HL-60/S4 treated with phorbol 12-myristate 13-acetate at 8.2 ng/mL for 4 days and 3 days (cell line): ENCODE measurements around the gene GRIN2C.

Experiments used
- in situ Hi-C: fragments of 300-500 bp; cut with MboI; formaldehyde crosslinking; loops from 2 replicates; pipeline ENCODE4 v1.15.0; 2022; ENCODE audit warnings: low sequenced_read_pairs

The GRIN2C gene

GRCh38 chr17:74825952-74826719 is 33.5 kb downstream of the GRIN2C start:
- in situ Hi-C loops, result no loop called here

- in situ Hi-C loops, result no loop called here
Measured at GRCh38 chr17:74824961-74825627, 34.6 kb downstream of the GRIN2C start.

GRCh38 chr17:74822939-74823367 is 36.7 kb downstream of the GRIN2C start:
- in situ Hi-C loops, result no loop called here

- in situ Hi-C loops, result no loop called here
Measured at GRCh38 chr17:74822335-74822938, 37.2 kb downstream of the GRIN2C start.

- in situ Hi-C loops, result no loop called here
Measured at GRCh38 chr17:74821655-74822334, 37.9 kb downstream of the GRIN2C start.

GRCh38 chr17:74819801-74820436 is 39.8 kb downstream of the GRIN2C start:
- in situ Hi-C loops, result no loop called here

- in situ Hi-C loops, result no loop called here
Measured at GRCh38 chr17:74818291-74818938, 41.3 kb downstream of the GRIN2C start.

GRCh38 chr17:74816905-74817620 is 42.6 kb downstream of the GRIN2C start:
- in situ Hi-C loops, result no loop called here

GRCh38 chr17:74815550-74816370 is 43.9 kb downstream of the GRIN2C start:
- in situ Hi-C loops, result no loop called here

GRCh38 chr17:74815067-74815466 is 44.6 kb downstream of the GRIN2C start:
- in situ Hi-C loops, result no loop called here

- in situ Hi-C loops, result no loop called here
Measured at GRCh38 chr17:74814453-74814852, 45.2 kb downstream of the GRIN2C start.

GRCh38 chr17:74812109-74813009 is 47.3 kb downstream of the GRIN2C start:
- in situ Hi-C loops, result no loop called here

GRCh38 chr17:74810699-74811485 is 48.8 kb downstream of the GRIN2C start:
- in situ Hi-C loops, result no loop called here

- in situ Hi-C loops, result no loop called here
Measured at GRCh38 chr17:74808714-74809430, 50.8 kb downstream of the GRIN2C start.

- in situ Hi-C loops, result no loop called here
Measured at GRCh38 chr17:74807925-74808324, 51.8 kb downstream of the GRIN2C start.

- in situ Hi-C loops, result no loop called here
Measured at GRCh38 chr17:74807441-74807840, 52.2 kb downstream of the GRIN2C start.
